Endometrial microvascular endothelial cells (primary cell): ENCODE data around the gene GALNT17. TPM values are rescaled to one million over a fixed set of nuclear protein-coding genes. Genes with fewer than 3 reads are reported as not detected.
"Not testable (repeated sequence)": the region's sequence is repeated elsewhere in the genome, so short reads cannot be mapped to it uniquely, and the experiment has no call there.

Experiments used
- in situ Hi-C: cut with HindIII; loops from 2 replicates; pipeline ENCODE4 v1.10.0; 2017; ENCODE audit warnings: low sequenced_read_pairs, low pct_unique_long_range_greater_than_20kb; ENCODE audit errors: inconsistent ontology term
- total RNA-seq: library from RNA; depleted of rRNA; stranded (reverse); fragments of >200 nt; gene quantifications from one replicate; pipeline ENCODE4 v1.2.3, GENCODE V29; 2015; ENCODE audit errors: inconsistent ontology term

GALNT17 gene
- total RNA-seq, 1 donor from 2014 or later = not detected

DNA sequence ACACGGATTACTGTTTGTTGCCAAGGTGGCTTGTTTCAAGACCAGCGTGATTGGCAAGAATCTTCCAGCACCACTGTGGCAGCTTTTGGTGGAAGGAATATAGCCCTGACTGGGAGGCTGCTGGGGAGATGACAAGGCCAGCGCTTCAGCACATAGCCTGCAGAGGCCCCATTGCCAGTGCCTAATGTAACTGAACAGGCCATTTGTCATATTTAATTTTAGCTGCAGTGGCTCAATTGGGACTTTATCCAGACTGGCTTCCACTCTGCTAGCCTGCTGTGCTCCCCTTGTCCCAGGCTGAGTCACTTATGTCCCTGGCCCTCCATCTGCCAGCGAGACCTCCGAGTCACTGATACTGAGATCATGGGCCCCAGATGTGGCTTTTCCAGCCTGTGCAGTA is 483.1 kb downstream of the GALNT17 start:
- in situ Hi-C loops = no loop called here

DNA sequence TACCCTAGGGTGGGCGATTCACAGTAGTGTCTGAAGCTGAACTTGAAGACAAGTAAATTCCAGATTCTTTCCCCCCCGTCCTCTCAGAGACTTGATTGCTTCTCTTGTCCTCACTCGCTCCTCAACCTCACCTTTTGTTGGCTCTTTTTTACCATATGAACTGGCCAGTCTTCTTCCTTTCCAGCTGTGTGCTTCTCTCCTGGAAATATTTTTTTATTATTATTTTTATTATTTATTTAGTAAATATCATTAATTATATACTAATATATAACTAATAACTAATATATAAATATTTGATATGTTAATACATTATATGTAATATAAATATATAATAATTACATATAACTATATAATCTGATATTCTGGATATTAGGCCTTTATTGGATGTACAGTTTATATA is 484.3 kb downstream of the GALNT17 start:
- in situ Hi-C loops = no loop called here

DNA sequence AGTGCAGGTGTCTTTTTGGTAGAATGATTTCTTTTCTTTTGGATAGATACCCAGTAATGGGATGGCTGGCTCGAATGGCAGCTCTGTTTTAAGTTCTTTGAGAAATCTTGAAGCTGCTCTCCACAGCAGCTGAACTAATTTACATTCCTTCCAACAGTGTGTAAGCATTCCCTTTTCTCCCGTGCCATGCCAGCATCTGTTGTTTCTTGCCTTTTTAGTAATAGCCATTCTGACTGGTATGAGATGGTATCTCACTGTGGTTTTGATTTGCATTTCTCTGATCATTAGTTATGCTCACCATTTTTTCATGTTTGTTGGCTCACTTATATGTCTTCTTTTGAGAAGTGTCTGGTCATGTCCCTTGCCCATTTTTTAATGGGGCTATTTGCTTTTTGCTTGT is 486.3 kb downstream of the GALNT17 start:
- in situ Hi-C loops = no loop called here

DNA sequence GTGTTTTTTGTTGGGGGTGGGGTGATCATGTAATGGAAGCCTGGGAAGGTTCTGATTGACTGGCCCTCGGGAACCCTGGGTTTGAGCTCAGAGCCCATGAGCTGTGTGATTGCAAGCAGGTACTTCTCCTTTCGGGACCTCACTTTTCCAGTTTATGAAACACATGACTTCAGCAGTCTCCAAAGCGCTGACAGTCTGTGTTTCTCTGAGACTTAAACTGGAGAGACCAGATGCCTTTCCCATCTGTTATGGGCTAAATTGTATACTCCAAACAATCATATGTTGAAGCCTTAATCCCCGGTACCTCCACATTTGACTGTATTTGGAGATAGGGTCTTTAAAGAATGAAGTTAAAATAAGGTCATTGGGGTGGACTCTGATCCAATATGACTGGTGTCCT is 493.6 kb downstream of the GALNT17 start:
- in situ Hi-C loops = no loop called here

DNA sequence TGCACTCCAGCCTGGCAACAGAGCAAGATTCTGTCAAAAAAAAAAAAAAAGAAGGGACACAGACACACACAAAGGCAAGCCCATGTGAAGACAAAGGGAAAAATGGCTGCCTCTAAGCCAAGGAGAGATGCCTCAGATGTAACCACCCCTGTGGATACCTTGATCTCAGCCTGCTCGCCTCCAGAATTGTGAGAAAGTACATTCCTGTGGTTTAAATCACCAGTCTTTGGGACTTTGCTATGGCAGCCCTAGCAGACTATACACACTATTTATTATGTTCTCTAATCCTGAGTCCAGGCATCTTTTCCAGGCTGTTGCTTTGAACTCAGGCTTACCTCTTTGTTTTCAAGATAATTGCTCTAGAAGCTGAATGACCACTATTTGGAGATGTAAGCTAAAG is 494.3 kb downstream of the GALNT17 start:
- in situ Hi-C loops = no loop called here

DNA sequence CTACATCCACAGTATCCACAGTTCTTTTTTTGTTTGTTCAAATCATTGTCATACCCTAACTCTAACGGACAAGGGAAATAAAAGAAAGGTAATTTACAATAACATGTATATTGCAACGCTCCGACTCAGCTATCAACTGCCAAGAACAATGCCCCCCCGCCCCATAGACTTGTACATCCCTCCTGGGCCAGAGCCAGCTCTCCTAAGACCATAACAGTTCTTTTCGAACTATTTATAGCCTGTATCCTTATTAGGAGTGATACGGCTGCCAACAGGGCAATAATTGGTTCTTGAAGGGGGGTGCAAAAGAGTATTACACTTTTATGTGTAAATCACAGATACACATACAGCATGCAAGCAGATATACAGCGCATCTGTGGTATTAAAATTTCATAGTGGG is 495.7 kb downstream of the GALNT17 start:
- in situ Hi-C loops = no loop called here

DNA sequence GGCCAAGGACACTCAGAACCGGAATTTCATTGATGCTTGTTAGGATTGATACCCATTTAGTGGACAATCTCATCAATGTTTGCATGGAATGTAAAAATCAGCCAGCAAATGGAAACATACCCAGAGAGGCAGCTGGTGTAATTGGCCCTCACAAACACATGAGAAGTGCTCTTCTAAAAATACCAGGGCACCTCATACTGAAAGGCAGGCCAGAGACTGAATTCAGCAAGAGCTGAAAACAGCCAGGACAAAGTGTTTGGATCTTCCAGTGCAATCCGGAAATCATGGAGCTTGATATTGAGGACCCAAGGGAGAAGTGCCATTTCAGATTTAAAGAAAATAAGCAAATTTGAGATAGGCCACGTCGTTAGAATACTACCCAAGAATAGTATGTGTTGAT is 498.6 kb downstream of the GALNT17 start:
- in situ Hi-C loops = no loop called here

DNA sequence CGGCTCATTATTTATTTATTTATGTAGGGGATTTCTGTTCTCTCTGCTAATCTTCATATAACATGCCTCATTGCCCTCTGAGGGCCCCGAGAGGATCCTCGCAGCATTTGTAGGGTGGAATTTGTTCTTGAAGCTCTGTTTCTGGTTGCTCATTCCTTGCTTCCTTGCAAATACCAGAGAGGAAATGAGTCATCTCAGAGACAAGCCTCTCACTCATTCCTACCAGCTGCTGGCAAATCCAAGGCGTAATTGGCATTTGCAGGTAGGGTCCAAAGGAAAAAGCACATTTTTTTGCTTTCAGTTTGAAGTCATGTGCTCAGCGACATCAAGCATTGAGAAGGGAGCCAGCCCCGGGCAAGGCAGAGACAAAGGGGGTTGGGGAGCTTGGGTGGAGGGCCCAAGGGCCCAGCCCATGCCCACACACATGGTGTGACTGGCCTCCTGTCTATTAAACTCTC is 501.6 kb downstream of the GALNT17 start:
- in situ Hi-C loops = no loop called here

DNA sequence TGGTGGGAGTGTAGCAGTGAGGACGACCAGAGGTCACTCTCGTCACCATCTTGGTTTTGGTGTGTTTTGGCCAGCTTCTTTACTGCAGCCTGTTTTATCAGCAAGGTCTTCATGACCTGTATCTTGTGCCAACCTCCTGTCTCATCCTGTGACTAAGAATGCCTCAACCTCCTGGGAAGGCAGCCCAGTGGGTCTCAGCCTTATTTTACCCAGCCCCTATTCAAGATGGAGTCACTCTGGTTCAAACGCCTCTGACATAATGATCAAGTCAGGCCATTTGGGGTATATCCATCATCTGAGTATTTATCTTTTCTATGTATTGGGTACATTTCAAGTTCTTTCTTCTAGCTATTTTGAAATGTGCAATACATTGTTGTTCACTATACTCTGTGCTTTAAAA is 503.9 kb downstream of the GALNT17 start:
- in situ Hi-C loops = not testable (repeated sequence)

DNA sequence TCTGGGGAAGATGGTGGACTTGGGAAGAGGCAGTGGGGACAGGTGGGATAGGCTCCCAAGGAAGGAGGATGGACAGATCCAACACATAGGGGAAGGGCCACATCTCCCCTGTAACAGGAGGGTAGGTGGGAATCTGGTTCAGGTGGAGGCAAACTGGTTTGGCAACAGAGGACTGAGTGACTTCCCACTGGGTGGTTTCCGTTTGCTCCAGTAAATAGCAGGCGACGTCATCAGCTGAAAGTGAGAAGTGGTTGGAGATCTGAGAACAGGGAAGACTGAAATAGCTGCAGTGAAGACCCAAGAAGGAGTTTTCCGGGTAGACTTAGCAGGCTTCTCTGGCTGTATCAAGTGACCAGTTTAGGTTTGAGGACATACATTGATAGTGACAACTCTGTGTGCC is 504.4 kb downstream of the GALNT17 start:
- in situ Hi-C loops = no loop called here

DNA sequence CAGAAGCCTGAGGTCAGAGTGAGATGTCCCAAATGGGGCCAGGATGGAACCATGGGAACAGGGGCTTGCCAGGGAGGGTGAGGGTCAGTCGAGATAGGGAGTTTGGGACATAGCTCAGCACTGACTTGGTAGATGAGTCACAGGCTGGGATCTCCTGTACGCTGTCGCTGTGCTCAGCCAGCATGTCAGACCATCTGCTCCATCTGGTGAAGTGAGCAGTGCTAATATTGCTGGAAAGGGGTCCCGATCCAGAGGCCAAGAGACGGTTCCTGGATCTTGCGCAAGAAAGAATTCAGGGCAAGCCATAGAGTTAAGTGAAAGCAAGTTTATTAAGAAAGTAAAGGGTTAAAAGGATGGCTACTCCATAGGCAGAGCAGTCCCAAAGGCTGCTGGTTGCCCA is 505.6 kb downstream of the GALNT17 start:
- in situ Hi-C loops = no loop called here

DNA sequence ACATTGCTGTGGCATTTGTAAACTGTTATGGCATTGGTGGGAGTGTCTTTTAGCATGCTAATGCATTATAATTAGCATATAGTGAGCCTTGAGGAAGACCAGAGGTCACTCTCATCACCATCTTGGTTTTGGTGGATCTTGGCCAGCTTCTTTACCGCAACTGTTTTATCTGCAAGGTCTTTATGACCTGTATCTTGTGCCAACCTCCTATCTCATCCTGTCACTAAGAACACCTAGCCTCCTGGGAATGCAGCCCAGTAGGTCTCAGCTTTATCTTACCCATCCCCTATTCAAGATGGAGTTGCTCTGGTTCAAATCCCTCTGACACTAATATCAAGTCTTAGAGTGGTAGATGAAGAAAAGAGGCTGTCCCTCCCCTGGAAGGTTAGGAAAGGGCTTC is 506.2 kb downstream of the GALNT17 start:
- in situ Hi-C loops = no loop called here

DNA sequence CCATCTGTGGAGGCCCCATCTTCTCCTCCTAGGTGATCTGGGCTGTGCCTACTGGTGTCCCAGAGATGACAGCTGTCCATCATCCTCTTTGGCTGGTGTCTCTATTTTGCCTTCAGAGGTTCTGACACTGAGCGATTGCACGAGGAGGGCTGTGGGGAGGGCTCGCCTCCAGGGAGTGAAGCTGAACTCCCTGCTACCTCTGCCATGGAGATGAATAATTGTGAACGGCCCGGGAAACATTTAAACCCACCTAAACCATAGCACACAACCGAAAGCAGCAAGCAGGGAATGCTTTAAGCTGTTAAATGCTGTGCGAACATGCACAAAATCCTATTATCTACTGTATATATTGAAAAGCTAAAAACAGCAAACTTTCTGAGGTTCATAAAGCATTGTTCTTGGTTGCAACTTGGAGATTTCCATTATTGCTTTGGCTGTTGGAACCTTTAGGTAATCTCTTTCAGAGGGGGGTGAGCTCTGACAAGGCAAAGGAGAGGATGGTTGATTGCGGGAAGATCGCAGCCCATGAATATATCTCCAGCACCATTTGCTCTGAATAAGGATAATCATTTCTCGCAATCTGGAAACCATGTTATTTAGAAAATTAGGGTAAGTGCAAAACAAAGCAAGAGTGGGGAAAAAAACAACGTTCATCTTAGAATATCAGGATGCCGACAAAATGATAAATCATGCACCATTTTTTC is 507.6 kb downstream of the GALNT17 start:
- in situ Hi-C loops = no loop called here

DNA sequence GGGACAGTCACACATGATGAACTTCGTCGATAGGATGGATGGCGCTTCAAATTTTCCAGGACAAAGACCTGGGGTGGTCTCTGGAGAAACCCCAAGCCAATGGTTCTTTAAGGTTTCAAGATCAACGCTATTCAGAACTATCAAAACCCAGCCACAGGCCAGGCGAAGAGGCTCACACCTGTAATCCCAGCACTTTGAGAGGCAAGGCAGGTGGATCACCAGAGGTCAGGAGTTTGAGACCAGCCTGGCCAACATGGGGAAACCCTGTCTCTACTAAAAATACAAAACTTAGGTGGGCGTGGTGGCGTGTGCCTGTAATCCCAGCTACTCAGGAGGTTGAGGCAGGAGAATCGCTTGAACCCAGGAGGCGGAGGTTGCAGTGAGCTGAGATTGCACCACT is 511.1 kb downstream of the GALNT17 start:
- in situ Hi-C loops = not testable (repeated sequence)

DNA sequence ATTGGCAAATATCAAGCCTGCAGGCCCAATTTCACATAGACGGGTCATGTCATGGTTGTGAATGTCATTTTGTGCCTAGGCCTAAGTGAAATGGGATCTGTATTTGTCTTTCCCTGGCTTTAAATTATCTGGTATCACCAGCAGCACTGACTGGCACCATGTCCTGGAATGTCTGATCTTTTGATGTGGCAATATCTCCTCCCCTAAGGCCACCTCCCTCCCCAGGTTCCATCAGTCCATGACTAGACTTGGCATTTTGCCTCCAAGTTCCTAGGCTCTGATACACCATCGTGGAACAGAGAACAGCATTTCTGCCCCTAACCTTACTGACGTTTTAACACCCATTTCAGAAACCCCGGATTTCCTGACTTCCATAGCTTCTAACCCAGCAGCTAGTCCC is 513.9 kb downstream of the GALNT17 start:
- in situ Hi-C loops = no loop called here

DNA sequence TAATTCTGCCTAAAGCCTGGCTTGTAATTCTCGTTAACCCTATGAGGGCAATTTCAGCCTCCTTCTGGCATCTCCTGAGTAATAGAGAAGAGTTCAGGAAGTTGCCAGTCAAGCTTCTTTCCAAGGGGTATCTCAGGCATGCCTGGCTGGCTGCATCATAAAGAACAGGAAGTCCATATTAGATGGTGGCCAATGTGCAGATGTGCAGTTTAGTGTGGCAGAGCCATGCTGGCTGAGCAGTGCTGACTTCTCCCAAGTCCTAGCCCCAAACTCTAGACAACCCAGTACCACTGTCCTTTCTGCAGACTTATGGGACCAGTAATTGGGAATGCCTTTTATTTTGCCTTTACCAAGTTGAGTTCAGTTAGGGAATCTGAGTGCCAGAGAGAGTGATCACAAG is 517.9 kb downstream of the GALNT17 start:
- in situ Hi-C loops = no loop called here

DNA sequence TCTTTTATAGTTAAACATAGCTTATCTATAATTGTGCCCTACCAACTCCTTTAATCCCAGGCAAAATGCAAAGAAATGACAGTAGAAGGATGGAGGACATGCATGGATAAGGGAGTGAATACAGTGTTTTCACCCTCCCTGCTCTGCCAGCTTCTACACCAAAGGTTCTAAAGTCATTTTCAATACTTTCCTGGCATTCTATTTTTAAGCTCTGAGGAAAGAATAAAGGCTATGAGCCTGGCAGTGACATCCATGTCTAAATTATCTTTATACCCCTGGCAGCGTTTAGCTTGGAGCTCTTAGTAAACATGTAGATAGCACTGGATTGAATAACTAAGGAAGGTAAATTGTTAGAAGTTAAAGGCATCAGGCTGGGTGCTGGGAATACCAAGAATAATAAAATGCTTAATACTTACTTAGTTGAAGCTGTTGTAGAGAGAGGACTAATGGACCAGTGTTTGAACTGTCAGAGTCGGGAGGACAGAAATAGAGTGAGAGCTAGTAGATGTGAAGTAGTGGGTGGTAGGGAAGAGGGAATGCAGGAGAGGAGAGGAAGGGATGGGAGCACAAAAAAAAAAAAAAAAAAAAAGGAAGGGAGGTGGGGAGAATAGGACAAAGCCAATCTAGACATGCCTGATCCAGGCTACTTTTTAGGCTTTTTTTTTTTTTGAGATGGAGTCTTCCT is 518.9 kb downstream of the GALNT17 start:
- in situ Hi-C loops = no loop called here

DNA sequence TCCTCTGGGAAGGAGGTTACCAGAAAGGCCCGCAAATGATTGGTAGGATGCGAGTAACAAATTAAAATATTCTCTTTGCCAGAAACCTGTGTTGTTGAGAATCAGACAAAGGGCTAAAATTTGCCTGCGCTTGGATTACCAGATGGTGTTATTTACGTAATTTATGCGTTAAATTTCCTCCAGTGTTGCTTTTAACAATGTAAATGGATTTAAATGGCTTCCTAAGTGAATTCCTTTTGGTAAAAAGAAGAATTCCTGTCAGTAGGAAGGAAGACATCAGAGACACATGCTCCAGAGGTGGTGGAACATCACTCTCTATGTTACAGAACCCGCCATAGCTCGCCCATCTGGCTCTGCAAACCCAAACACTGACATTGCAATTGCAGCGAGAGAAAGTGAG is 520.6 kb downstream of the GALNT17 start:
- in situ Hi-C loops = no loop called here

DNA sequence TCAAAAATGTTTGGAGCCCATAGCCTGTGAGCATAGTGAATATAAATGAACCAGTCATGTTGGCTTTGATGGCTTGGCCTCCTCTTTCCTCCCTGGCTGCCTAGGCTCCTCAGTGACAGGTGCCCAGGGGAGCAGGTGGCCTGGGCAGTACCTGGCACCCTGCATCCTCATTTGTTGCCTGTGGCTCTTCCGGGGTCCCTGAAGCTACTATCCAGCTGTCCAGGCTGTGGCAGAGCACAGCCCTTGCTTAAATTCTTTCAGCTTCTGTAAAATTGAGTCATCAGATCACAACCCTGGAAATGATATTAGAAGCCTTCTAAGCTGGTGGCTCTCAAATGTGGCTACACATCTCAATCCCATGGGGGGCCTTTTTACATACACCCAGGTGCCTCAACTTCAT is 525.4 kb downstream of the GALNT17 start:
- in situ Hi-C loops = no loop called here

DNA sequence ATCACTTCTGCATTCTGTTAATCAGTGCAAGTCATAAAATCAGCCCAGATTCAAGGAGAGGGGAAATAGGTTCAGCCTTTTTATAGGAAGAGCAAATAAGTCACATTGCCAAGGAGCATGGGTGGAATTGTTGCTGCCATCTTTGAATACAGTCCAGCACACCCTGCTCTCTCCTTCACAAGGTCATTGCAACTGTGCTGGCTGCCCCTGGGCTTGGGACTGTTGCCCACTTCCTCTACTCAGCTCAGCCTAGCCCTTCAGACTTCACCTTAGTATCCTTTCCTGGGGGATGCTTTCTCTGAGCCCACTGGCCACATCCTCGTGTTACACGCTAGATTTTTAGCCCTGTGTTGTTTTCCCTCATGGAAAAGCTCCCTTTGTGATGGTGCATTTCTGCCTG is 527.7 kb downstream of the GALNT17 start:
- in situ Hi-C loops = no loop called here
